Fibroblast of the conjunctiva (primary cell): Measurements from ENCODE around the gene GADD45A.

Experiments used
- DNase-seq: peaks from one replicate; pipeline ENCODE4 v3.0.0-alpha.2; 2010; ENCODE audit warnings: low read depth

GADD45A gene

DNA sequence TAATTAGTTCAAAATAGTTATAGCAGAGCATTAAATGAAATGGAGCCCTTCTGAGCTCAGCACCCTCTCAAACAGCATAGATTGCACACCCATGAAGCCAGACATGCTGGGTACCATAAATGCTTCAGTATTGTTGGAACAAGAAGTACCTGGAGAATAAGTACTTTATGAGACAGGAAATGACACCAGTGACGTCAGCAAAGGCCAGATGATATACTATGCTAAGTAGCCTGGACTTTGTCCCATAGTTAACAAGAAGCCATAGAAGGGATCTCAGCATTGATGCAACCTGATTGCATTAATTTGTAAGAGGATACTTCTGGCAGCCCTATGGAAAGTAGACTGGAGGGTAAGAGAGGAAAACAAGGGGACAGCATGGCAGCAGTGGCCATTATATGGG, 16.3 kb upstream of the GADD45A start:
- no peak for DNase-seq

DNA sequence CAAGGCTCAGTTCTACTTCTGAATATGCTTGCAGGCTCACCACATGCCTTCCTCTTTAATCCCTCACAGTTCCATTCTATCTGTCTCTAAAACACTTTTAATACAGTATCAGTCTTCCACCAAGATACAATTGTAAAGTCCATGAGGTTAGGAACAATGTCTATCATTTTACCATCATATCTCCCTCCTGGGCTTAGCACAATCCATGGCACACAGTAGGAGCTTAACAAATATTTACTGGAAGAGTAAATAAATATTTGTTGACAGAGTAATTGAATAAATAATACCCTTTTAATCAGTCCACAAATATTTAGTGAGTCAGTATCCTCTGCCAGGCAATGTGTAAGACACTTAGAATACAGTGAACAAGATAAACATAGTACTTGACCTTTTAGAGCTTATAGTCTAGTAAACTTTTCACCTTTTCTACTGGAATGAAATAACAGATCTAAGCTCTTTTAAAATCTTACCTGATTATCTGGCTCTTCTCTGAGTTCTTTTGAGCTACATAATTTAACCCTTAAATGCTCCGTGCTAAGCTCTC, 12.7 kb upstream of the GADD45A start:
- DNase-seq: no peak

- no peak for DNase-seq
Measured at GRCh38 chr1:67673468-67674201, 11.4 kb upstream of the GADD45A start.

DNA sequence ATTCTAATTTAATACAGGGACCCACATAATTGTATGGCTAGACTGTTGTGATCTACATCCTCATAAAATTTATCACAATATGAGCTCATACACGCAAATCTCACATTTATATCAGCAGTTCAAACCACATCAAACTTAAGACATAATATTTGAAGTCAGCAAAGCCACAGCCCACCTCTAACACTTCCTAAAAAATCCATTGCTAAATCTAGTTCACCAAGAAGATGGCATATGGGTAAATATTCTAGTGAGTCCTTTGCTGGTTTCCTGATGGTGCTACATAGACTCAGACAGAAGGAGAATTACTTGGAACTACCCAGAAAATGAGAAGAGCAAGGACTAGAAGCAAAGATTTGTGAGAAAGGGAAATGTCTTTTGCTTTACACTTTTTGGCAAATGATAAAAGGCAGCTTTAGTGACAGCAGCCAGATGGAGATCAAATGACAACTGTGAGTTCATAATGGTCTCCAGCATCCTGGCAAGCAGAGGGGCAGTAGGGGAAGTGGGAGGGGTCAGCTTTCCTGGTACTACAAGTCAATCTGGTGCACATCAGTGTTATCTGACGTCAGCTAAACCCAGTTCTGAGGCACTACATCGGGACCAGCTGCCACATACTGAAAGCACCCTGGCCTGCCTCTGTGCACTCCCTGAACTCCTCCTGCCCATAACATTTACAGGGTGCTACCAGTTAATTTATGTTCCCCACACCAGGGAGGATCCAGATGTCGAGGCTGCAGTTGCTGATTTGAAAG, 10.6 kb upstream of the GADD45A start:
- DNase-seq: peak; percentile 55

DNA sequence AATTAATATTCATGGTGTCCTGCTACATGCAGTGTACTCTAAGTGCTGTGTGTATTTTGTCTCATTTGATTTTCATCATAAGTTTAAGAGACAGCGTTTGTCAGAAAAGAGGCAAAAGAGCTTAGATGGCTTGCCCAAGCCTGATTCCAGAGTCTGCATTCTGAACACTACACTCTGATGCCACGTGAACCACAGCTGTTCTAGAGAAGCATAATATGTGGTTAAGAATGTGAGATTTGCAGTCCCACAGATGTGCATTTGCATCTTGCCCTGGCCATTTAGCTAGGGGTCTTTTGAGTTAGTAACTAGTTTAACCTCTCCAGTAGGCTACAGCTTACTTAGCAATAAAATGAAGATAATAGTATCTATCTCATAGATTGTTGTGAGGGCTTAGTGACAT, 9.2 kb upstream of the GADD45A start:
- no peak for DNase-seq

- no peak for DNase-seq
Measured at GRCh38 chr1:67676287-67676686, 8.7 kb upstream of the GADD45A start.

GRCh38 chr1:67676946-67677345, 8.1 kb upstream of the GADD45A start:
- DNase-seq: no peak

- DNase-seq: no peak
Measured at GRCh38 chr1:67677408-67677807, 7.6 kb upstream of the GADD45A start.

GRCh38 chr1:67677930-67678329, 7.1 kb upstream of the GADD45A start:
- no peak for DNase-seq

- no peak for DNase-seq
Measured at GRCh38 chr1:67679691-67680090, 5.3 kb upstream of the GADD45A start.

DNA sequence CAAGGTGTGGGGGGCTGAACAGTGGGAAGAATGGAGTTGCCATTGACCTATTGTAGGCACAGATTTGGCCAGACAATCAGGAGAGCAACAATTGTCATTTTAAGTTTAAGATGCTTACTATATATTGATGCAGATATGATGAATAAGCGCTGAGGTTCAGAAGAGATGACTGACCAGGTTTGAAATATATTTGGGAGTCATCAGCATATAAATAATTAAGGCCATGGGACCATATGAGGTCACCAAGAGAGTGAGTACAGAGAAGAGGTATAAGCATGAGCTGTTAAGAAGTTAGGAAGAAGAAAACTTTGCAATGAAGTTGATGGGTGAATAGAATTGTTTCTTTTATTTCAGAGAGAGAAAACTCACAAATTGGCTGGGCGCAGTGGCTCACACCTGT, 4.5 kb upstream of the GADD45A start:
- no peak for DNase-seq

DNA sequence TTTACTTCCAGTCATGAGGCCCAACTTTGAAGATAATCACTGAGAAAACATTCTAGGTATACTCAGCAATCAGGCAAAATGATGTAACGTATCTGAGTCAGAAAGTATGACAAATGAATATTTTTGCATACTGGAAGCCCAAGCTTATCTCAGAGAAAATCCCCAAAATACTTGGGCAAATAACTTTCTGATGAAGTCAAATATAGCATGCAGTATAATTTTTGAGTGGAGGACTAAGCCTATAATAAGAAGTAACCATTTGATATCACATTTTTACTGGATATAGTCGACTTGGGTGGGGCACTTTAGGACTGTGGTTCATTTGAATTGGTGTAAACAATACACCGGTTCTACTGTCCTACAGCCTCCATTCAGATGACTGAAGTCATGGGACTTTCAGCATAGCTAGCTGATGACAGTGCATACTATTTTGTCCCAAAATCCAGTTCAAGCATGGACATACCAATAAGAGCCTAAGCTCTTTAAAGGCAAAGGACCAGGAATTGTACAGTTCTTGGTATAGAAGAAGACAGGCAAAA, 2.3 kb upstream of the GADD45A start:
- no peak for DNase-seq

DNA sequence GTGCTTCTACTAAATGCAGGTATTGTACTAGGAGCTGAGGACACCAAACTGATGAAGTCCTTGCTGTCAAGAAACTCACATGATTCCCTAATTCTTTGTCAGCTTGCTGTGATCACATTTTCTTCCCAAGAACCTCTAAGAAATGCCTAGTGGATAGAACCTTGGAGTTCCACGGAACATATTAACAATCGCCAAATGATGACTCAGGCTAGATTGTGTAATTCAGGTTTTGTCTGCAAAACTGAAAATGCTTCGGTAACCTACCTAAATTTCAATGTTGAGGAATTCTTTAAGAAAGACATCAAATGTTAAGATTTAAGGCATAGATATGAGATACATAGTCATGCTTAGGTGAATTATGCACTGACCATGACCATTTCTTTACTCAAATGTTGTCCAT, 1.7 kb upstream of the GADD45A start:
- DNase-seq: no peak

DNA sequence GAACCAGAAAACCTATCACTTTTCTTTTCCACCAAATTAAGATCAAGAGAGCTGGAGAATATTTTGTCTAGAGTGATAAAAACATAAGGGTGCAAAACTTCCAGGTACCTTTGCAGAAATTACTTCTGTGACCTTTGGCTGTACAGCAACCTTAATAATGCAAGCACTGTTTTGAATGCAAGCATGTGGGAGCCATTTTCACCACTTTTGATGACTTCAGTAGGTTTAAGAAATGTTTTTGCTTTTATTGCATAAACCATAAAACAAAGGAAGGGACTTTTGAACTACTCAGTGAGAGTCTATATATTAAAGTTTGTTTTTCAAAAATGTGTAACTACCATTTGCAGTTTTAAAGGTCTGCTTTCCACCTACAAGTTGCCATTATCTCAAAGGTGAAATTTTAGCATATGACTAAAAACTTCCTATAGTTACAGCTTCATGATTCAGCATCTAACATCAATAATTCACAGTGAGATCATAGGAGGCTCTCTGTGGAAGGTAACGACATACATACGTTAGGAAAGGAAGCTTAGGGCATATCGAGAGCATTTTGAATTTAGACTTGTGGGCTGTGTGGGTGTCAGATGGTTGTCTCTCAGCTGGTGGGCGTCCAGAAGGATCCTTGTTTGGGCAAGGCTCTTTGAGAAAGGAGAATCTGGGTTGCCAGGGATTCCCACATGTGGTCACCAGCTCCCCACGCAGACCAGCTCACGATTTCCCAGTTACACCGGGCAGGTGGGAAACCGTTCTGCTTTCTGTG, 1.1 kb upstream of the GADD45A start:
- DNase-seq: no peak

- no peak for DNase-seq
Measured at GRCh38 chr1:67684526-67685066, 405 bp upstream of the GADD45A start.

DNA sequence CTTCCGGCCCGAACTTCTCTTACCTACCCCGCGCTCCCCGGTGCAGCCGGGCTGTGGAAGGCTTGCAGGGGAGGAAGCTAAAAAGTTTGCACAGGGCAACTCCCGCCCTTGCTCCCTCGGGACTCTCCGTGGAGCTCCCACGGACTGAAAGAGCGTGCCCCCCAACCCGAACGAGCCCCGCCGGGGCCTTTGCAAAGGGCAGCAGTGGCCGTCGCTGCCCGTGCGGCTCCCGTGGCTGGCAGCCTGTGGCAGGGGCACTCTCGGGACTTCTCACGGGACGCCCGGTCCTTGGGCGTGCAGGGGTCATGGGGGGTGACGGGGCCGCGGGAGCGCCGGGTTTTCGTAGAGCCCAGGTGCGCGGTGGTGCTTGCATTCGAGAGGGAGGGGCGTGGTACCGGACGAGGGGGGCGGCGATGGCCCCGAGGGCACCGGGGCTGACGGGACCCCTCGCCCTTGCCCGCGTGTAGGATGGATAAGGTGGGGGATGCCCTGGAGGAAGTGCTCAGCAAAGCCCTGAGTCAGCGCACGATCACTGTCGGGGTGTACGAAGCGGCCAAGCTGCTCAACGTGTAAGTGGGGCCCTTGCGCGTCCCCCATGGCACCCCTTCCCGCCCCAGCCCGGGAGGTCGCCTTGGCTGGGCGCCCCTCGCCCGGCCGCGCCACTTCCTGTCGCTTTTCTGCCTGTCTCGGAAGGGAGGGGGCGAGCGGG, 711 bp downstream of the GADD45A start:
- no peak for DNase-seq

GRCh38 chr1:67686267-67687197, 1.5 kb downstream of the GADD45A start:
- DNase-seq: peak; percentile 98

DNA sequence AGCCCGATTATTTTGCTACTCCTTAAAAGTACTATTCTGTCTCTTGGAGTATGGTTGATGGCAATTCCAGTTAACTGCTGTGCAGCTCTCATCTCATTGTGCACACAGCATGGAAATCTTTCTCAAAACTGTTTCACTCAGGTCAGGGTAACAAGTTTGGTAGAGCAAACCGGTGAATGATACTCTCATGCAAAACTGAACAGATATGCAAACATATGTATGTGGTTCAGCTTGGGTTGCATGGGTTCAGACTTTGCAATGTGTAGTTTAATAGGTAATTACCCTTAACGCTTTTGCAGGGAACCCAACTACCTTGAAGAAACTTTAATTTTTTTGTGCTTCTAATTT, 2.2 kb downstream of the GADD45A start:
- no peak for DNase-seq

GRCh38 chr1:67687649-67688048, 2.6 kb downstream of the GADD45A start:
- peak; percentile 89 for DNase-seq

DNA sequence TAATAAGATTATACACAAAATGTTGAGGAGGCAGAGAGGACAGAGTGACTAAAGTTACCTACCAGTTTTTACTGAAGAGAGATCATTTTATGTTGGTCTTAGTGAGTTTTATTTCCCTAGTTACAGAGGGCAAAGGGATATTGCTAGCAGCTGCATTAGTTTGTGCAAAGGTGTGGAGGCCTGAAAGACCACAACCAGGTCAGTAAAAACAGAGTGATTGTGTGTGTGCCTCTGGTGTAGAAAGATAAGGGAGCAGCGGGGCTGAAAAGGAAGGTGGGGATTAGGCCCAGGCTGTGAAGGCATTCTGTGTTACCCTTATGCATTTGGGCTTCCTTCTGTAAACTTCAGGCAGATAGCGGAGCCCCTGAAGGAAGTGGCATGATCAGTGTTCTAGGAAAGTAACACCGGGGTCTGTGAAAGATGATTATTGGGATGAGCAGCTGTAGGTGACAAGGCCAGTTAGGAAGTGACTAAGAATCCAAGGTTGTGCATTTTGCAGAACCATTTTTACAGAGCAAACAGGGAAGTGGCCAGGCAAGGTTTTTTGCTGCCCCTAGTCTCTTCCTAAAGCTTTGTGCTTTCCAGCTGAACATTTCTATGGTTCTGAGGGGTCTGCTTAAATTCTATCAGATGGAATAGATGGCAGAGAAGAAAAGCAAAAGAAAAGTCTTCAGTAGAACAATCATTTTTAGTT, 3.7 kb downstream of the GADD45A start:
- no peak for DNase-seq
